NCI-H2107 treated with DMSO at 0.1 percent for 48 hours (cell line): ENCODE data around the gene NINJ2.

Experiments
- DNase-seq: peaks from one replicate; lab custom pipeline; 2025; ENCODE audit not compliant: unreplicated experiment; lab: John Stamatoyannopoulos, UW

NINJ2 gene

DNA sequence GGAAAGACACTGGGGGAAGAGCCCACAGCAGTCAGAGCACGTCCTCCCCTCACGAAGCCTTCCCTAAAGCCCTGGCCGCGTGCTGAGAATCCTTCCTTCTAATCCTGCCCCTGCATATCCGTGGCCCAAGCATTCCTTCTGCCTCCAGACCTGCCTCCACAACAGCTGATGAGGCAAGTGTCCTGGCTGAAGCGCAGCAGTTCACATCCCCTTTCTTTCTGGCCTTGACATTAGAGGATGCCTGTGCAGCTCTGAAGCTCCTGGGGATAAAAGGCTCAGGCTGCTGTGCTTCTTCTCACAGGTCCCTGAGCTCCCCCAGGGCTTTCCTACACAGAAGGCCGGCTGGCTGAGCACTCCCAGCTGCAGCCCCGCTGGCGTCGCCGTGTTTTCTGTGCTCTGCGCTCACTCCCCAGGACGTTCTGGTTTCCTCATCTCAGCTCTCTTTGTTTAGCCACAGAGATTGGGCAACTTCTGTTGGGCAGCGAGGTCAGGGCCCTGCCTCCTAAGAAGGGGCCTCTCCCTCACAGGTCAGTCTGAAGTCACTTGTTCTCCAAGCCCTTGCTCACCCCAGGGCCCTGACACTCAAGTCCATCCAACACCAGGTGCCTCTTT lies 45.8 kb downstream of the NINJ2 start:
- DNase-seq, result no peak

DNA sequence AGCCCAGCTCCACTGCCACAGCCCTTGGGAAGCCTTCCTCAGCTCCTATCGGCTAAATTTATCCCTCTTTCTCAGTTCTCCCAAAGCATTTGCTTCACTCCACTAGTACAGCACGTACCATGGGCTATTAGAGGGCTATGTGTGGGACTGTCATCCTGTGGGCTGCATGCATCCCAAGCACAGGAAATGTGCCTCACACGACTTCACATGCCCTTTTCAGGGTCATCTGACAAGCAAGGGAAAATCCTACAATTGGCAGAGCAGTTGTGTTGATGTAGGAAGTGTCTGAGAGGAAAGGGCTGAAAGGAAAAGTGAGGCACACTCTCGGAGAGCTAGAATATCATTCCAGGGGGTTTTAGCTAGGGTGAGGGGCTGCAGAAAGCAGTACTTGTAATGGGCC lies 47.6 kb downstream of the NINJ2 start:
- no peak for DNase-seq

DNA sequence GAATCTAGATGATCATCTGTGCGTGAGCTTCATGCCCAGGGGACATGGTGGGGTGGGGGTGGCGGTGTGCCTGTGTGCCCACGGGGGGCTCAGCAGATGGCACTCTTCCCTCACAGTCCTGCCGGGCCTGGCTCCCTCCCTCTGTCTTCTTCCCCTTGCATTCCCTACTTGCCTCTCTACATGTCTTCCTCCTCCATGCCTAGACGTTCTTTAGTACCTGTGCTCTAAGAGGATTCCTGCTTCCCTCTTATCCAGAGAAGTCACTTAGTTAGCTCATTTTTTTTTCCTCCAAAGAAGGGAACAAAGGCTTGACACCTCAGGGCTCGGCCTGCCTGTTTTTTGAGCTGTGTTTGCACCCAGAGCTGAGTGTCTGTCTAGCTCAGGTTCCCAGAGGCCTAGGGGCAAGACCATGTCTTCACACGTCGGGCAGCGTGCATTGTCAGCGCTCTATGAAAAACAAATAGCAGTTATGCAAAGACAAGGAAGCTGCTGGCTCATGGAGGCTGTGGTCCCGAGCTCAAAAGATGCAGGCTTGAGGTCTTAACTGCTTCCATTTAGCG lies 48.8 kb downstream of the NINJ2 start:
- DNase-seq, result peak; percentile 18

DNA sequence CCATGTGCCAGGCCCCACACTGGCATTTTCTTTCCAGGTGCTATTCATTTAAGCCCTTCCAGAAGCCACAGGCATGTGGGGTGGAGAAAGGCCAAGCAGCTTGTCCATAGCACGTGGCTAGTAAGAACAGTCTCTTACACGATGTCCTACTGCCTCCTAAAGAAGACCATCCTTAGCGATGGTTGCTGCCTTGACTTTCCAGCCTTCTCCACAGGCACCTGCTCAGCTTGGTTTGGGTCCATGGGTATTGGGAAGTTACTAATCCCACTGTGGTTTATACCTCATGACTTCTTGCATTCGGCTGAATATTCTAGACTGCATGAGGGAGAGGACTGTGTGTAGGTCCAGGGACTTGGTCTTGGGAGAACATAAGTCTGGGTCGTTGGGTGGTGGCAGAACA lies 49.2 kb downstream of the NINJ2 start:
- no peak for DNase-seq

DNA sequence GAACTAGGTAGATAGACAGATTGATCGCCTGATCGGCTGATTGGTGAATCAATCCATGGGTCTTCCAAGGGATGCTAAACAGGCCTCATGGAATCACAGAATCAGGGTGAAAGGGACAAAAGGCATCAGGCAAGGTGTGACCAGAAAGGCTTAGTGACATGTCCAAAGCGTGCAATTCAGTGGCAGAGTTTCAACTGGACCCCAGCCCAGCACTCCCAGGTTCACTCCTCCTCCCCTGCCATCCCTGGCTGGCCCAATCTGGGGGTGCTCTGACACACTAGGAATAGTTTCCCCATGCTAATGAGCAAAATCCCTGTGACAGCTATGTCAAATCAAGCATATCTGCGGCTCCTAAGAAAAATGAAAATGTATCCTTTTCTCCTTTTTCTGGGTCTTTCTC lies 50.4 kb downstream of the NINJ2 start:
- DNase-seq, result no peak

DNA sequence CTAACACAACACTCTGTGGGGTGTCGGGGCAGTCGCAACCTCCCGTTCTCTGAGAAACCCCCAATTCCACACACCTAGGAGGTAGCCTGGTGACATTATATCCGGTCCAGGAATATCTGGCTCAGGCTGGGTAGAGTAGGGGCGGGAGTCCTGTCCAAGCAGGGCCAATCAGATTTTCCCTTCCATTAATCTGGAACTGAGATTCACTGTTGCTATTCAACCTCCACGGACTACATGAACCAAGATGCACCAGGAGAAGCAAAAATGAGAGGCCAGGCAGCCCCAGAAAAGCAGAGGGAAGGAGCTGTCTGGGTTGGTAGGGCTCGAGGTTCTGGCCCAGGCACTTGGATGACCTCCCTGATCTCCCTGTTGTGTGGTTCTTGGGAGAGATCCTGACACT lies 51.0 kb downstream of the NINJ2 start:
- DNase-seq, result no peak

DNA sequence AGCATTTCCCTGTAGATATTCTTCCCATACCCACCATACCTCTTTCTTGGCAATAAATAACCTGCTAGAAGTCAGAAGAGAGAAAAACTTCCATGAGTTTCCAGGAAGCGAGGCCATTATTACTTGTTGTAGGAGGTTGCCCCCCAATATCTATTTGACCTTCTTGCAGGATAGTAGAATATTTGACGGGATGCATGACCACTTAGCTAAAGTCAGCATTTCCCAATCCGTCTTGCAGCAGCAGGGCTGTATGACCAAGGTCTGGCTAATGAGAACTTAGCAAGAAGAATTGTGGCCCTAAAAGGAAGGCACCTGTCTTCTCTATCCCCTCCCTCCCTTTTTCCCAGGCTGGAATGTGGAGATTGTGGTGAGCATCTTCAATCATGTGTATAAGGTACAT lies 51.5 kb downstream of the NINJ2 start:
- DNase-seq, result no peak

DNA sequence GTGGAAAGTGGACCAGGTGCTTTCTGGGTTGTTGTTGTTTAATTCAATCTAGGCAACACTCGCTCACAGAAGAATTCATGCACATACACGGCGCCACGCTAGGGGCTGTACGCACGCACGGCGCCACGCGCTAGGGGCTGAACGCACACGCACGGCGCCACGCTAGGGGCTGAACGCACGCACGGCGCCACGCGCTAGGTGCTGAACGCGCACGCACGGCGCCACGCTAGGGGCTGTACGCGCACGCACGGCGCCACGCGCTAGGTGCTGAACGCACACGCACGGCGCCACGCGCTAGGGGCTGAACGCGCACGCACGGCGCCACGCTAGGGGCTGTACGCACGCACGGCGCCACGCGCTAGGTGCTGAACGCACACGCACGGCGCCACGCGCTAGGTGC lies 54.3 kb downstream of the NINJ2 start:
- no peak for DNase-seq

DNA sequence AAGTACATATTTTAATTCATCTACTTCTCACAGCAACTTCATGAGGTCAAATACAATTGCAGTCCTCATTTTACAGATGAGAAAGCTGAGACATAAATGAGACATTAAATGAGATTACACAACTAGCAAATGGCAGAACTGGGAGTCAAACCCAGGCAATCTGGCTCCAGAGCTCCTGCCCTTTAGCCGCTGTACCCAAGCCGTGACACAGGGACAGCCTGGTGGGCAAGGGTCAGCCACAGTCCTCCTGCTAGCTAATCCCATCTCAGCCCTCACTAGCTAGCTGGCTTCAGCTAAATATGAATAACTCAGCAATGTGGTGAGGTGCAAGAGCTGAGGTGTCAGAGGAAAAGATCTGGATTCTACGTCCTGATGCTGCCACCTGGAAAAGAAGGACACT lies 54.8 kb downstream of the NINJ2 start:
- DNase-seq, result no peak

DNA sequence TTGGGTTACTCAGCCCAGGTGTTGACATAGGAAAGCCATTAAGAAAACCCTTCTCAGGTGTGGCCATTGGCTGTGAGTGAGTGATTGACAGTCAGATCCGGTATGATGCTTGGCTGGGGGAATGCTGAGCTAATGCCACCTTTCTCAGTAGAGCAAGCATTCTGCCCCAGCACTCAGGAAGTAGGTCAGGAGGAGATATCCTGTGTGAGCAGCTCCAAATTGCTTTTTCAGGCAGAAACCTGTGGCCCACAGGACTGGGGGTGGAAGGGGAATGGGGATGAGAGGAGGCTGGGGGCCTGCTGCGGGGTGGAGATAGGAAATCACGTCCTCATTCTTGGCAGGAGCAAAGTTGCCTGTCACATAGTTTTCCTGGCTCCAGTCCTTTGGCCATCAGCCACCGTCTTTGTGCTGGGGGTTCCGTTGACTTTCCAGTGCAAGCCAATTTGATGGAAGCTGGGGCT lies 55.7 kb downstream of the NINJ2 start:
- no peak for DNase-seq

DNA sequence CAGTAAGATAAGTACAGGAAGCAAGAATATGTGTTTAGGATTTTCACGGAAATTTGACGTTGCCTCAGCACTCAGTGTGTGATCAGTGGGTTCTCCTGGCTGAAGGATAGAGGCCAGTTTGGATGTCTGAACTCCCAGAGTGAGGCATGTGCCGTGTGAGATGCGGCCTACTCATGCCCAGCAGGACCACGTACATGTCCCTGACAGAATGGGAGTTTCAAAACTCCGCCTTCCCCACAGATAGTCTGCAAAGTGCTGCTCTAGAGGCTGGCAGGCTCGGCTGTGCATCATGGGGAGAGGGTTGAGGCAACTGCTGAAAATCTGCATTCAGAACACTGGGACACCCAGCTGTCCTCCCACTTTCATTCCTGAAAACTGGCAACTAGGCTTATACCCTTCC lies 58.3 kb downstream of the NINJ2 start:
- DNase-seq, result no peak

DNA sequence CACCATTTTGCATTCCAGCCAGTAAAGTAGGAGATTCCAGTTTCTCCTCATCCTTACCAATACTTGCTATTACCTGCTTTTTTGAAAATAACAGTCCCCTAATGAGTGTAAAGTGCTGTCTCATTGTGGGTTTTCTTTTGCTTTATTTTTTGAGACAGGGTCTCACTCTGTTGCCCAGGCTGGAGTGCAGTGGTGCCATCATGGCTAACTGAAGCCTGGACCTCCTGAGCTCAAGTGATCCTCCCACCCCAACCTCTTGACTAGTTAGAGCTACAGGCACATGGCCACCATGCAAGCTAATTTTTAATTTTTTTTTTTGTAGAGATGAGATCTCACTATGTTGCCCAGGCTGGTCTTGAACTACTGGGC lies 60.6 kb downstream of the NINJ2 start:
- DNase-seq, result no peak

DNA sequence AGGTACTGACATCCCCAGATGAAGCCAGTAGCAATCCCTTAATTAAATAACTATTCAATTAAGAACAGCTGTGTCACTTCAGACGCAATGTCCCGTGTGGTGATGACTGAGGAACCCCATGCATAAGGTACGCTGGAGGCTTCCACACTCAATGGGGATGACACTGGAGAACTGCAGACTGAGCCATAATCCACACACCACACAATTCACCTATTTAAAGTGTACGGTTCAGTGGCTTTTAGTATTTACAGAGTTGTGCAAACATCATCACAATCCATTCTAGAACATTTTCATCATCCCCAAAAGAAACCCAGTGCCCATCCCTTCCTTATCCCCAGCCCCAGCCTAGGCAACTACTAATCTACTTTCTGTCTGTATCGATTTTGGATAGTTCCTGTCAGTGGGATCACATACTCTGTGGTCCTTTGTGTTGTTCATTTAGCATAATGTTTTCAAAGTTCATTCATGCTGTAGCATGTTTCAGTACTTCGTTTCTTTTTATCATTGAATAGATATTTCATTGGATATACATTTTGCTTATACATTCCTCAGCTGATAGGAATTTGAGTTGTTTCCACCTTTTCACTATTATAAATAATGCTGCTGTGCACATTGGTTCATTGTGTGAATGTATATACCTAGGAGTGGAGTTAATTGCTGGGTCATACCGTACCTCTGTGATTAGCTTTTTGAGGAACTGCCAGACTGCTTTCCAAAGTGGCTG lies 61.1 kb downstream of the NINJ2 start:
- DNase-seq, result no peak

DNA sequence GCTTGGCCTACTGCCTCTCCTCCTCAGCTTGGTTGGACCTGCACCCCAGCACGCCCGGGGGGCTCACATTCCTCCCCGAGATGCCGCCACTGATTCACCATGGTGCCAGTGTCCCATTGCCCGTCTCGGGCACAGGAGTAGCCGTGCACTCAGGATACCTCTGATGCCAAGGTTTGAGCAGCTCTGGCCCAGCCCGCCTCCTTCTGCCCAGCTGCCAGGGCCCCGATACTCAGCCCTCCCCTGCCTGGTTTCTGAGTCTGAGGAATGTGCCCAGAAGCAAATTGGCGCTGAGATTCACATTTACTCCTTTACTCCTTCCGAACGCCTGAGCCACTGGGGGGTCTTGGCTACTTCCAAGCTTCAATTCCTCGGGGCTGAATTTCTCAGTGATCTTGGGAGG lies 63.5 kb downstream of the NINJ2 start:
- no peak for DNase-seq

DNA sequence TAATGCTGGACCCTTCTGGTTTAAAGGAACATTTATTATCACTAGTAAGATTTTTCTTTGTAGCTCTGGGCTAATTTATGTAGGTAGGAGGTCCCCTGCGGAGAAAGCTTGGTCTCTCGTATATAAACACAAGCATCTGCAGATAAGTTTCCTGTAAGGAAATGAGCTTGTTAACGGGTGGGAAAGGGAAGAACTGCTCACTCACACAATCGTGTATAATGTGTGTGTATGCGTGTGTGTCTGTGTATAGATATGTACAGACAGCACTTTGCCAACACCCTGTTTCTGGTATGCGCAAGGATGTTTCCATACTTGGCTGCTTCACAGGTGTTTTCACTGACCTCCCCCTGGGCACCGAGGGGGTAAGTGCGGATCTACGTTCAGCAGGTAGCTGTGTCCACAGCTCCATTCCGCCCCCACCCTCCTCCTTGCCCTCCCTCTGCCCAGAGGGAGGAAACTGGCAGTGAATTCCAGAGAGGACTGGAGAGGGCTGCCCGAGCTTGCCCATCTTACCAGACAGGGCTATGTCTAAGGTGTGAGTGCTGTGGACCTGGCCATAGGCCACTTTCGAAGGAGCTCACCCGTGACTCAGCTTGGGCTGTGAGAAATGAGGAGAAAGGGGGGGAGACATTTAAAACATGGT lies 65.2 kb downstream of the NINJ2 start:
- no peak for DNase-seq

DNA sequence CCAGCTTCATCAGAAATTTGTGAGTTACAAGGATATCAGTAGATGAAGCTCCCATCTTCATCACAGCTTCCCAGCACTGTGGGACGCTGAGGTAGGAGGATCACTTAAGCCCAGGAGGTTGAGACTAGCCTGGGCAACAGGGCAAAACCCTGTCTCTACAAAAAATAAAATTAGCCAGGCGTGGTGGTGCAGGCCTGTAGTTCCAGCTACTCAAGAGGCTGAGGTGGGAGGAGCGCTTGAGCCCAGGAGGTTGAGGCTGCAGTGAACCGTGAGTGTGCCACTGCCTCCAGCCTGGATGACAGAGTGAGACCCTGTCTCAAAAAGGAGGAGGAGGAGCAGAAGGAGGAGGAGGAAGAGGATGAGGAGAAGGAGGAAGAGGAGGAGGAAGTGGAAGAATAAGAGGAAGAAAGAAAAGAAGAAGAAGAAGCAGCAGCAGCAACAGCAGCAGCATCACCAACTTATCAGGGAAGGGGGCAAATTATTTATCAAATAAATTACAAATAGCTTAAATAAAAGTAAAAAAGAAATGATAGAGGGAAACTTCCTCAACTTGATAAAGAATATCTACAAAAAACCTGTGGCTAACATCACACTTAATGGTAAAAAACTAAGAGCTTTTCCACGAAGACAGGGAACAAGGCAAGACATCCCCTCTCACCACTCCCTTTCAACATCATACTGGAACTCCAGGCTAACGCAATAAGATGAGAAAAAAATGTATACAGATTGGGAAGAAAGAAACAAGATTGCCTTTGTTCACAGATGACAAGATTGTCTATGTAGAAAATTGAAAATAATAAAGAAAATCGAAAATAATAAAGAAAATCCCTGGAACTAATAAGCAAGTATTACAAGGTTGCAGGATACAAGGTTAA lies 69.6 kb downstream of the NINJ2 start:
- no peak for DNase-seq

DNA sequence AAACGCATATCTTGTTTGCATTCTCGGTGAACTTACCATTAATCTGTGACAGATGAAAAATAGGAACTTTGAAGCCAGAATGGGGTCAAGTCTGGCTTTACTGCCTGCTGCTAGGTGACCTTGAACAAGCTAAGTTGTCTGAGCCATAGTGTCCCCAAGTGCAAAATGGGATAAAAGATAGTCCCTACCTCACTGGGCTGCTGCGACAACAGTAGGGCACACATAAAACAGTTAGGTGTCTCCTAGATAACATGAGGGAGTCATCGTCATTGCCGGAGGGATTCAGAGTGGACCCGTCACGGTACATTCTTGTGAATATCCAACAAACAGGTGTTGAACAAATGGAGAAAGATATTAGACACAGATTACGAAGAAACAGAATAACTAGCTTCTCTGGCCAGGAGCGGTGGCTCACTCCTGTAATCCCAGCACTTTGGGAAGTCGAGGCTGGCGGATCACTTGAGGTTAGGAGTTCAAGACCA lies 71.2 kb downstream of the NINJ2 start:
- DNase-seq, result no peak

DNA sequence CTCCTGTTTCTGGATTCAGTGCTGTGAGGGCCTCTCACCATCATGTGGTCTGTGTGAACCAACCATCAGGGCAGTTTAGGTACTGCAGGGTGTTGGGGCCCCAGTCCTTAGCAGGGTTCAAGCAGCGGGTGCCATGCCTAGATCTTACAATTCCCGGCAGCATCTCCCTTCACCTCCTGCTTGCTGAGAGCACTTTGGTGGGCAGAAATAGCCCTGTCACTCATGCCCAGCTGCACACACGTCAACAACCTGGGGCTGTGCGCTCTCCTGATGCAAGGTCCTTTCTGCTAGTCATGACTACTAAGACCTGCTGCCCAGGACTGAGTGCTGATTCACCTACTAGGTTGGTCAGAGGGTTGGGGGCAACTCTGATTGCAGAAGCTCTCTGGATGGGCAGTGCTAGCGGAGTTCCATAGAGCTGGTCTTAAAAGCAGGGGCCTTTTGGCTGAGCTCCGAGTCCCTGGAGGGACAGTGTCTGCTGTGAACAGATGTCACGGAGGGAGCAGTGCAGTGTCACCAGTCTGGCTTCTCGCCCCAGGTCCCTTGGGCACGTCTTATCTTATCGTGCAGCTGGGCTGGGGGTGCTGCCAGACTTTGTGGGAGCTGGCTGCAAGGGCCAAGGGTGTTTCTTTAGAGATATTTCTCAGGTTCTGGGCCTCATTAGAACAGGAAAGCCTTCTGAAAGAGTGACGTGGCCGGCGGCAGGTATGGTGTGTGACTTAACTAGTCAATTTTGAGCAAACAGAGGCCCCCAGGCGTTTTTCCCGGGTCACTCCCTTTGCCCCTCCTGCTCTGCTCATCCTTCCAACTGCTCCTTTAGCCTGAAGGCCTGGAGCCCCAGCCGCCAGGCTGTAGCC lies 71.8 kb downstream of the NINJ2 start:
- no peak for DNase-seq

DNA sequence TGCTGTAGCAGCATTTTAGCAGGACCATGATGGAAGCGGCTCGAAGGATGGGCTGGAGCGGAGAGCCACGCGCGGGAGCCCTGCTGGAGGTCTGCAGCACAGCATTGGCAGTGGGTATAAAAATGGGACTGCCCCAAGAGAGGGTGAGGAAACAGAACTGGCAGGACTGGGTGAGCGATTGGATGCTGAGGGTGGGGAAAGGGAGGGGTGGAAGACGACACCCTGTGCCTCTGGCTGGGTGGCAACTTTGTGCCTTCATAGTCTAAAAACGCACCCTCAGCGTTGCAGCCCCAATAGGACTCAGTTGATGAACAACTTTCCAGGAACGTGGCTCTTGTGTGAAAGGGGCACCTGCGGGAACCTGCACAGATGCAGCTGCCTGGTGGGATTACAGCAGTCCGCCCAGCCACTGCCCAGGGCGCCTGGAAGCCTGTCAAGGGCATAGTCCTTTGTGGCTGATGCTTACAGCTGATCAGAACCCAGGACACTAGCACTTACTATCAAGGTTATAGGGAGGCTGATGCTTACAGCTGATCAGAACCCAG lies 73.0 kb downstream of the NINJ2 start:
- no peak for DNase-seq

DNA sequence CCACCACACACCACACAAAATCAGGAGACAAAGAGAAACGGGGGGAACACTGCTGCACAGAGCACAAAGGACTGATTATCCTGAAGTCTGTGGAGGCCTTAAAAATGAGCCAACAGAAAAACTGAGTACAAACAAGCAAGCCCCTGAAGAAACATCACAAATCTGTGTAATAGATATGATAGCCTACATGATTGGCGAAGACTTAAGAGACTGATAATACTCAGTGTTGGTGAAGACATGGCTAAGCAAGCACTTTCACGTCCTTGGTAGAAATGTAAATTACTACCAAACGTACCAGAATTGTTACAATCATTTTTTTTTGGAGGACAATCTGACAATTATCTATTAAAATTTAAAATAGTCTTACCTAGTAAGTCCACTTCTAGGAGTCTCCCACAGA lies 74.6 kb downstream of the NINJ2 start:
- DNase-seq, result no peak
